Raji (cell line): ENCODE measurements around the gene GRHL3.

Experiments used
- POLR2A ChIP-seq: IDR thresholded peaks from 2 replicates; pipeline ENCODE4 v1.6.1; 2011; ENCODE audit warnings: low read depth, low read length, control low read depth; ENCODE audit not compliant: insufficient read depth

Gene GRHL3

DNA sequence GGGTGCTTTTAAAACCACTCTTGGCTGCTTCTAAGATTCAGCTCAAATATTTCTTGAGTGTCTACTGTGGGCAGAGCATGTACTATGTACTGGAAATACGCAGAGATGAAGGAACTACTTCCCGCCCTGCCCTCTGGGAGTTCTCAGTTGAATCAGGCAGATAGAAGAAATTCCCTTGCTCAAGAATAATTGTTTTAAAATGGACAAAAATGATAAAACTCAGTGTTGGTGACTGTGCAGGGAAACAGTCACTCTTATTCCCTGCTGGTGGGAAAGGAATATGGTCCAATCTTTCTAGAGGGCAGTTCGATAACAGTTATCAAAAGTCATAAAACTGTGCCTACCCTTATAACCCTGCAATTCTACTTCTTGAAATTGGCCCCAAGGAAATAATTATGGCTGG lies 16.9 kb upstream of the GRHL3 start:
- TF ChIP-seq POLR2A, result no peak

DNA sequence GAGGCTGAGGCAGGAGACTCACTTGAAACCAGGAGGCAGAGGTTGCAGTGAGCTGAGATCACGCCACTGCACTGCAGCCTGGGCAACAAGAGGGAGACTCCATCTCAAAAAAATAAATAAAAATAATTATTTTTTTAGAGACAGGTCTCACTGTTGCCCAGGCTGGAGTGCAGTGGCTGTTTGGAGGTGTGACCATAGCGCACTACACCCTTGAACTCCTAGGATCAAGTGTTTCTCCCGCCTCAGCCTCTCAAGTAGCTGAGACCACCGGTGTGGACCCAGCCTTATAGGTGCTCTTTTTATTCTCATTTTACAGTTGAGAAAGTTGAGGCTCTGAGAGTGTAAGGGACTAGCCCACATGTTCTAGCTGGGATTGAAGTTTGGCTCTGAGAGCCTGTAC lies 15.6 kb upstream of the GRHL3 start:
- TF ChIP-seq POLR2A, result no peak

DNA sequence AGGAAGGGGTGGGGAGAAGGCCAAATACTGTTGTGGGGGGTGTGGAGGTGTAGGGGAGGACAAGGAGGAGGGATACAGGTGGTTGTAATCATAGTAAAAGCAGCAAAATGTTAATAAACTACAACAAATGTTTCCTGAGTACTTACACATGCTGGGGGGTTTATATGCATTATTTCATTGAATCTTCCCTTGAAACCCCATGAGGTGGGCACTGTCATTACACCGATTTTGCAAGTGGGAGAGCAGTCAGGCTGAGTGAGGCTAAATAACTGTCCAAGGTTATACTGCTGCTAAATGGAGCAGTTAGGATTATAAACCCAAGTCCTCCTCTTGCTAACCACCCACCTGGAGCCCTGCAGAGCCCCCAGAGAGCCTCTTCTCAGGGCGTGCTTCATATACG lies 14.4 kb upstream of the GRHL3 start:
- TF ChIP-seq POLR2A, result no peak

DNA sequence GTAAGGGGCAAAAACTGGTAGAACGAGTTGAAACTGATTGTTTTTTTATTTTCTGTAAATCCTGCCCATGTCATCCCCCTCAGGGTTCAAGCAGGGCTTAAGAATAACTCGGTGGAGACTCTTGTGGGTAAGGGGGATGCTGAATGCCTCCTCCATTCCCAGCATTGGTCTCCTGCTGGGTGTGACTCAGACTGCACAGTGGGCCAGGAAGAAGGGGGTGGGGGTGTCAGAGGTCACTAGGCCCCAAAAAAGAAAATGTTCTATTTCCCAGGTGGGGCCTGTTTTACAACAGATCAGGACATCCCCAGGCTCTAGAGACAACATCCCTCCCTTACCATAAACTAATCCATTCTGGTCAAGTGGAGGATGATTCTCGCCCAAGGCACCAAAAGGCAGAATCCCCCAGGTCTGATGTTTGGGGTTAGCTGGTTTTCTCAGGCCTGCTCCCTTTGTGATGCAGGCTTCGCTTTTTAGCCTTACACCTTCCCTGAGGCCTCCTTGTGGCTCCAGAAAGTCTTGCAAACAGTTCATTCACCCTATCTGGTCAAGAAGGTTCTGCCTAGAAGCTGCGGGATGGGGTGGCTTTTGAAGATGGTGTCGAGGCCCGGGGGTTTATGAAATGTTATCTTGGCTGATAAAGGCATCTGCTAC lies 10.7 kb upstream of the GRHL3 start:
- no peak for TF ChIP-seq POLR2A

DNA sequence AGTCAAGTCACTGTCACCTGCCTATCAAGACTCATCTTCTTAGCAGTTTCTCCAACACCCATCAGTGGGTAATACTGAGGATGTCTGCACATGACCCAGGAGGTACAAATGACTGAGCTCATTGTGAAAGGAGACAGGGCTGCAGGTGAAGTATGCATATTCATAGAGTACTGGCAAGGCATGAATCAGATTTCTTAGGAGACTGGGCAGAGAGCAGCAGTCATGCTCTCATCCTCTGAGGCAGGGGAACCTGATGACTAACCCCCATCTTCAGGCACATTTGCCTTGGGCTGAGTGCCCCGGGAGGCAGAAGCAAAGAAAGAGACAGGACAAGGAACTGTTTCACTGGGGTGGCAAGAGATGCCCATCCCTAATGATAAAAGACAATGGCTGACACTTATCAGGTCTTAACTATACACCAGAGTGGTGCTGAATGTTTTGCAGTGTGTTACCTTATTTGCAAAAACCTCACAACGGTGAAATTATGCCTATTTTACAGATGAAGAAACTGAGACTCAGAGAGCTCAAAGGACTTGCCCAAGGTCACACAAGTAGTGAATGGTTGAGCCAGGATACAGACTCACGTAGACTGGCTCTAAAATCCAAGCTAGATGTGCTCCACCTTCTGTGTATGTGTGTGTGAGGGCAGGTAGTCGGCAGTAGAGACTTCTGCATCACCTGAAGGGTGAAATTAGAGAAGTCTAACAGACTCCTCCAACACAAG lies 9.2 kb upstream of the GRHL3 start:
- no peak for TF ChIP-seq POLR2A

DNA sequence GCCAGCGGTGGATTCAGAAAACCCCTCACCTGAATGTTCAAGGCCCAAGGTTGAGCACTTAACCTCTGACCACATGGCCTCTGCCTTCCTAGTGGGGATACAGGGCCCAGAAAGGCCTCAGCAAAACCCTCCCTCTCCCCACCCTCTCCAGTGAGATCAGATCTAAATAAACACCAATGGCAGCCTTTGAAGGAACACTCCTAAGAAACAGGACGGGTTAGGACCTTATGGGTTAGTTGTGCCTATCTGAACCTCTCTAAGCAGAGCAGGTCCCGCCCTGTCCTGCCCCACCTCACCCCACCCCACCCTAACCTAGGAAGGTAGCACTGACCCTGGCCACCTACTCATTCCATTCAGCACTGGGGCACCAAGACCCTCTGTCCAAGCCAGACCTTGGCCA lies 7.9 kb upstream of the GRHL3 start:
- TF ChIP-seq POLR2A, result no peak

DNA sequence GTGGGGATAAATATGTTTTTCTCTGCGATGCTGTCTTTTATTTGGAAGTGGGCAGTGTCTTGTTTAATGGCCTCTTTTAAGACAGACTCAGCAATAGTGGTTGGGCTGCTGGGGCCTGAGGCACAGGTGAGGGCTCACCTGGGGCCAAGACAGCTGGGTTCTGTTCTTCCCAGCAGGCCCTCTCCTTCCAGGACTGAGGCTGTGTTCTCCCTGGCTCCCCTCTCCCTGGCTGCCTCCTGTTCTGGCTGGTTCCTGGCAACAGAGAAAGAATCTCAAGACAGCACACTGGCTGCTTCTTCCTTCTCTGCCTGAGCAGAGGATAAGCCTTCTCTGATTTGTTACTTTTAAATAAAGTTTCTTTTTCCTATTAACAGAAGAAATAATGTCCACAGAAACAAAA lies 7.4 kb upstream of the GRHL3 start:
- no peak for TF ChIP-seq POLR2A

DNA sequence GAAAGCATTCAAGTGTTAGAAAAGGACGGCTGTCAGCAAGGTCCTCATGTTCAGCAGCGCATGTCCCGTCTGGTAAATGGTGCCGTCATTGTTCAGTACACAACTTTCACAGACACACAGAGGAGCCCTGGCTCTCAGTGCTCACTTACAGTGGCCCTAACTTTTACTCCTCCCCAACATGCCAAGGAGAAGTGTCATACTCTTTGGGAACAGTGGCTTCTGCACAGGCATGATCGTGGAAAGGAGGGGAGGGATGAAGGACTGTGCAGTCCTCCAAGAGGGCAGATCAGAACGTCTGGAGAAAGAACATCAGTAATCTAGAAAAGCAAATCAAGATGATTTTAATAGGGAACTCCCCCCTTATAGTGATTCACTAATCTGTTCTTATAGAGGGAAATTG lies 3.8 kb upstream of the GRHL3 start:
- no peak for TF ChIP-seq POLR2A

DNA sequence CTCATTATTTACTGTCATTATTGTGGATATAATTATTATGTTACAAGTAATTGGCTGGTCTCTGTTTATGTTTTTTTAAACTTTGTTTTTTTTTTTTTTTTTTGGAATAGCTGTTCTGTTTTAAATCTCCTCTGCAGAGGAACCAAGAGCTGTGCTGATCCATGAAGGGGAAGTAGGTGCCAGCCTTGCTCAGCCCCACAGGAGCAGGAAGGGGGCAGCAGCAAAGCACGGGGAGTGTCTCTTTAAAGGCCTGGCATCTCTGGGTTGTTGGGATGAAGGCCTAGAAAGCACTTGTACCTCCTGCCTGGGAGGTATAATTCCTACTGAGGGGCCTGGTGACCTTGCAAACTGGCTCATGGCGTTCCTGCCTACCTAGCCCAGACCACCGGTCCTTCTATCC lies 2.5 kb upstream of the GRHL3 start:
- TF ChIP-seq POLR2A, result no peak

DNA sequence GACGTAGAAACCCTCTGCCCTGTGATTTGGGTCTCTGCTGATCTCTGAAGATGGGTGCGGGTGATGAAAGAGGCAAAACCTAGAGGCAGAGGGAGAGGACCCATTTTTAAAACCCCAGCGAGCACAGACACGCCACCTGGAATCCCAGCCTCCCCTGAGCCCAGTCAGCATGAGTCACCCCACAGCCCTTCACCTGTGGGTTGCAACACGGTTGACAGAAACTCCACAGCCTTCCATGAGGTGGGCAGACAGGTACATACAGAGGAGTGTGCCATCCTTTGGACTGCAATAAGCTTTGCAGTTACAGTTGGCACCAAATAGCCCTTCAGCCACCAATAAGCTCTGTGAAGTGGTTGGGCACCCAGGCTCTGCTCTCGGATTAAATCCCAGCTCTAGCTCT lies 2.1 kb upstream of the GRHL3 start:
- TF ChIP-seq POLR2A, result no peak

DNA sequence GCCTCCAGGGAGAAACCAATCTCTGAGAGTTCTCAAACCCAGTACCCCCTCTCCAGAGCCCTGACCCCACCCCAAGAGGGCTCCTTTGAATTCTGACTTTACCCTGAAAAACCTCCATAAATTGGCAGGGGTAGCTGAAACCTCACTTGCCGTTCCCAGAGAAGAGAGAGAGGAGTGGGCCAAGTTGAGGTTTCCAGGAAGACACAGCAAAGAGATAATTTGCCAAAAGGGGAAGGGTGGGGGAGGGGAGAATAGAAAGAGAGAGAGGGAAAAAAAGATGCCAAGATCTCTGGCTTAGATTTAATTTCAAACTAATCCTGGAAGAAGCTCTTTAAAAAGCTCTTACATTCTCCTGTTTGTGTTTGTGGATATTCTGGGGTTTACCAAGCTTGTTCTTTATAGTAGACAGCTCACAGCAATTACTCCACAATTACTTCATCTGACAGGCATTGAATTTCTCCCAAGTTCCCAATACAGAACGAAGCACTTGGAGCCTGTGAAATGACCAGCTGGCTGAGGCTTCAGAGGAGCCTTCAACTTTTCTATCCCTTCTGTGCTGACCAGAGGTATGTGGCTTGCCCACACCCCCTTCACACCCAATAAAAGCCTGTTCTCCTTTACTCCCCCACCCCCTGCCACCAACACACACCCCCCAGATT lies 1.1 kb upstream of the GRHL3 start:
- no peak for TF ChIP-seq POLR2A

DNA sequence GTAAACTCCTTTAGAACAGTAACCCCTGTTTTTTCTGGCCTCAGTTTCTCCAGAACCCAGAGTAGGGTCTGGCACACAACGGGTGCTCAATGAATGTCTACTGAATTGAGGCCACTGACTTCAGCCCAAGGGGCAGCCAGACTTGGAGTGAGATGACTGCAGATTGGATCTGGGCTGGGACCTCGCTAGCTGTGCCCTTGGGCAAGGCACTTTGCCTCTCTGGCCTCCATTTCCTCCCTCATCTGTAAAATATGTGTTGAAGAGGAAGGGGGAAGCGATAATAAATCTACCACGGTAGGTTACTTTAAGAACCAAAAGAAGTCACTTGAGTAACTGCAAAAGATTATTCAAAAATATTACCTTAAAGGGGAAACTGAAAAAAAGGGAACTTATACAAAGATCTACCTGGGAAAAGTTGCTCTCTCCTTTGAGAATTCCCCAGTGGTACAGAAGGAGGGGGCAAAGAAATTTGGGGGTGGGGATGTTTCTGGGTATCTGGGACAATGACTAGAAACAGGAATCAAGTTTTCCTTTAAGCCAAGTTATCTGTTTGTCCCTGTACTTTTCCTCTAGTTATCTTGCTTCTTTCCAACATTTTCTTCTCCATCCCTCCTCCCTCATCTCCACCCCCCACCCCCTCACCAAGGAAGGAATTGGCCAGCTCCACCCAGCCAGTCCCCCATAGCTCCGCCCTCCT lies 394 bp upstream of the GRHL3 start:
- TF ChIP-seq POLR2A, result no peak

DNA sequence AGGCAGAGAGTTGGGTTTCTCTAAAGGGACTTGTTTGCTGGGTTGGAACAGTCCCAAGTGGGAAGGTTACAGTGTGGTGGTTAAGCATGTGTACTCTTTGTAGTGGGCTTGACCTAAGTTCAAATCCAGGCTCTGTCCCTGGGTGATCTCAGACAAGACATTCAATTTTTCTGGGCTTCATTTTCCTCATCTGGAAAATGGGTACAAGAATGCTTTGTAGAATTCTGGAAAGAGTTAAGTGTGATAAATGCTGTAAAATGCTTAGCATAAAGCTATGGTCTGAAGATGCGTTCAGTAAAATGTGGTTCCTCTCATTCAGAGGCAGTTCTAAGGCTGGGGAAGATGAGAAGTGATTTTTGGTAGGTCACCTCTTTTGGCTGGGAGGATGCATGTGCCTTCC lies 805 bp downstream of the GRHL3 start:
- no peak for TF ChIP-seq POLR2A

DNA sequence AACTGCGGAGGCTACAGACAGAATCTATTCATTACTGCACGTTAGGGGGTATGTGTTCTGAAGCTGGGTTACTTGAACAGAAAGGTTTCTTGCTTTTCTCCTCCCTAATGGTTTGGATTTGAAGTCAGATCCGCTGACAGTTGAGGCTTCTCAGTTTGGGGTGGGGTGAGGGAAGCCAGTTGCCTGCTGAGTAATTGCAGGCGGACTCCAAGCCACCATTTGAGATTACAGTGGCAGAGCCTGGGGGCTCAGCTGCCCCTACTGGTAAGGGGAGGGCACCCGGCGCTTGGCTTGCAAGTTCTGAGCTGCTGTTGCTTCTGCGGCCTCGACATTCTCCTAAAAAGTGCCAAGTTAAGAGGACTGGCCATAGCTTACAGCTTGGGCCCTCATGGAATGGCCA lies 2.0 kb downstream of the GRHL3 start:
- no peak for TF ChIP-seq POLR2A

DNA sequence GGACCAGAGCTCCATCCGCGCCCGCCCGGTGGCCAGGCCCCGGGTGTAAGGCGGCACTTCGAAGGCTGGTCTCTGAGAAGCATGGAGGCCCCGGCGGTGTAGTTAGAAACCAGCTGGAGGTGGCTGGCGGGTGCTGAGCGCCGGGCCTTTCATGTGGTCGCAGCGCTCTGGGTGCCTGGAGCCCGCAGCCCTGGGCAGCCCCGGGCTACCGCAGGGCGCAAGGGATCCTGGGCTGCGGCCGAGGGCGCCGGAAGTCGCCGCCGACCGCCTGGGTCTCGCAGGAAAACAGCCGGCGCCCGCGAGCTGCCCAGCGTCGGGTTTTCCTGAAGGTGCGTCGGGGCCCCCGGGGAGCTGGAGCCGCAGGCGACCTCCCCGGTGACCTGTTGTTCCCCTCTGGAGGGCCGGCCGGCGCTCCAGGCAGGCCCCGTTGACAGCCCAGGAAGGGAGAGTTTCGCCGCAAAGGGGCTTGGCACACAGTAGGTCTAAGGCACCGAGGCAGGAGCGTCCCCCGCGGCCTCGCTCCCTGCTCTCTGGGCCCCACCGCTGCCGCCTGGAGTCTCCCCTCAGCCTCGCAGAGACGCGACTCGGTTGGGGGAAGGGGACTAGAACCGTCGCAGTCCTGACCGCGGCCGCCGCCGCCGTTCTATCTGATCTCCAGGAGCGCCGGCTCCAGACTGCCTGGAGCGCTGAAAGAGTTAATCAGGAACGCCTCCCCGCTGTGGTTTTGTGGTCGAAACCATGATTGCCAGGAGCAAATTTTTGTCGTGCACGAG lies 2.7 kb downstream of the GRHL3 start:
- no peak for TF ChIP-seq POLR2A
